ENCODE results near the gene APC2.

GRCh38 chr19:1520203-1520780 lies 70.4 kb downstream of the APC2 start:
- no peak for TF ChIP-seq CTCF (IDR thresholded peaks at IDR 0.05)
- no peak for TF ChIP-seq SIN3A (IDR thresholded peaks at IDR 0.05; ENCODE audit: borderline replicate concordance, insufficient read depth, low read depth, low read length)
- no peak for TF ChIP-seq POLR2AphosphoS5 (IDR thresholded peaks at IDR 0.05; ENCODE audit: low read depth, low read length)
- no peak for TF ChIP-seq REST (IDR thresholded peaks at IDR 0.05; ENCODE audit: insufficient read depth in 1 of 2, low read depth in 2 of 2, low read length in 1 of 2)

Measured in Panc1 (cell line).